Brain pericyte (primary cell): ENCODE measurements around the gene CDH3.

Experiments used
- DNase-seq: peaks from one replicate; pipeline ENCODE4 v3.0.0-alpha.2; 2012; ENCODE audit warnings: low read depth, low spot score

CDH3 gene

GRCh38 chr16:68737046-68737729 lies 92.1 kb downstream of the CDH3 start, which contains the start of gene CDH1:
CDH1 (plus strand) TSS chr16:68737292; CDS start chr16:68737416, 124 bp downstream.
- no peak for DNase-seq

GRCh38 chr16:68737730-68738629 lies 92.9 kb downstream of the CDH3 start:
- DNase-seq = no peak

GRCh38 chr16:68739964-68740627 lies 95.0 kb downstream of the CDH3 start:
- DNase-seq = no peak

- DNase-seq = no peak
These were observed 95.7 kb downstream of the CDH3 start for GRCh38 chr16:68740628-68741346.

GRCh38 chr16:68743664-68744063 lies 98.6 kb downstream of the CDH3 start:
- DNase-seq = no peak

- no peak for DNase-seq
These were observed 99.7 kb downstream of the CDH3 start for GRCh38 chr16:68744744-68745280.

GRCh38 chr16:68746951-68747350 lies 101.8 kb downstream of the CDH3 start:
- DNase-seq = no peak

- no peak for DNase-seq
These were observed 104.3 kb downstream of the CDH3 start for GRCh38 chr16:68749432-68749831.
